GM21717 (cell line): Measurements from ENCODE around the gene MYO3A.

Source experiments
- ATAC-seq: cut with Tn5 transposase; IDR thresholded peaks from one replicate; pipeline ENCODE4 v1.9.1; 2021; ENCODE audit warnings: mild to moderate bottlenecking, moderate library complexity; ENCODE audit not compliant: unreplicated experiment

Gene MYO3A

GRCh38 chr10:26251925-26252324, 317.9 kb downstream of the MYO3A start:
- no peak for ATAC-seq

- ATAC-seq = no peak
Measured at GRCh38 chr10:26254616-26255015, 320.6 kb downstream of the MYO3A start.

GRCh38 chr10:26259341-26259740, 325.3 kb downstream of the MYO3A start:
- no peak for ATAC-seq
